Germinal center (tissue), 1 donor: ENCODE measurements around the gene TBC1D2B.

Experiments used
- DNase-seq: peaks from one replicate; pipeline ENCODE4 v3.0.0; 2012; ENCODE audit warnings: mixed read lengths, low spot score

TBC1D2B gene

DNA sequence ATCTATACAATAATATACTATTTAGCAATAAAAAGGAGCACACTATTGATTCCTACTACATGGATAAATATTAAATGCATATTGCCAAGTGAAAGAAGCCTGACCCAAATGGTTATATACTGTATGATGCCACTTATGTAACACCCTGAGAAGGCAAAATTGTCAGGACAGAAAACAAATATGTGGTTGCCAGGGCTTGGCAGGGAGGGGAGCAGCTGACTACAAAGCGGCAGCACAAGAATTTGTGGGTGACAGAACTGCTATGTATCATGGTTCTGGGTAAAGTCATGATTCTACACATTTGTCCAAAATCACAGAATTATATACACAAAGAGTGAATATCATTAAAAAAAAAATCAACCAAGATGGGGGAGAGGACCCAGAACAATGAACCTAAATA lies 22.5 kb downstream of the TBC1D2B start:
- DNase-seq = no peak

- no peak for DNase-seq
Observed at GRCh38 chr15:78054518-78054917, 23.0 kb downstream of the TBC1D2B start.

GRCh38 chr15:78052545-78052944 lies 25.0 kb downstream of the TBC1D2B start:
- no peak for DNase-seq

GRCh38 chr15:78052001-78052401 lies 25.5 kb downstream of the TBC1D2B start:
- DNase-seq = no peak

DNA sequence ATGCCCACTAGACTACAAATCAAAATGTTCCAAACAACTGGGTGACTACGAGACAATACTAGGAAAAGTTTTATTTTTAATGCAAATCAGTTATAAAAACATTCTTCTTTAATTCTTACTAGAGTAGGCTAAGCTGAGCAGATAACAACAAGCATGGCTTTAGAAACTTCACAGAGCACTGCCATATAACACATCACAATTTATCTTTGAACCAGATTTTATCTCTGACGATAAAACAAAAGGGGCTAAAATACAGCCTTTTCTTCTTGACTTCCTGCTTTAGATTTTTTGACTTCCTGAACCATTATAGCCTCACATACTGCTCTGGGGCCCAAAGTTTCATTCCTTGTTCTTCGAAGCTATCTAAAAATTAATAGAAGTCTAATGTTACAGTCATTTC lies 25.9 kb downstream of the TBC1D2B start:
- DNase-seq = no peak

DNA sequence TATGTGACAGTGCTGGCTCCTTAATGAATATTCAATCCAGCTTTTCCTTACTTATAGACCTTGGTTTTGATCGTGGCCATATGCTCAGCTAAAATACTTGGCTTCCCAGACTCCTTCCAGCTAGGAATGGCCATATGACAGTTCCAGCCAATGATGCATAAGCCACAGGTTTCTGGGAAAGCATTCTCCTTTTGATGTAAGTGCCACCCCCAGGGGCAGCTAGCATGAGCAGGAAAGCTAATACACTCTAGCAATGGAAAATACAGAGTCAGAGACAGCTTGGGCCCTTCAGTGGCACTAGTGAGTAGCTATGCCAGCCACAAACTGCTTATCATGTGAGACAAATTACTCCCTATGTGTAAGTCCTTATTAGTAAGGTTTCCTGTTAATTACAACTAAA lies 26.7 kb downstream of the TBC1D2B start:
- DNase-seq = no peak

GRCh38 chr15:78050441-78050809 lies 27.1 kb downstream of the TBC1D2B start:
- no peak for DNase-seq

GRCh38 chr15:78049691-78050440 lies 27.6 kb downstream of the TBC1D2B start:
- no peak for DNase-seq

DNA sequence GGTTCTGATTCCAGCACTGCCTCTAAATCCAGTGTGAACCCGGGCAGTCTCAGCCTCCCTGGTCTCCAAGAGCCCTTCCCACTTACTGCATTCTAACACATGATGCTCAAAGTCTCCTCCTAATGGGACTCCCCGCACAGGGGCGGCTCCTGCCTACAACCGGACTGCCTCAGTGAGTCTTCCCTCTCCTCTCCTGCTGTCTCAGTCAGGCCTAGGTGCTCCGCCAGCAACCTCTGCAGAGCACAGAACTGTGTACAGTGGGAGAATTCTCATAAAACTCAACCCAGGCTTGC lies 28.9 kb downstream of the TBC1D2B start:
- no peak for DNase-seq

DNA sequence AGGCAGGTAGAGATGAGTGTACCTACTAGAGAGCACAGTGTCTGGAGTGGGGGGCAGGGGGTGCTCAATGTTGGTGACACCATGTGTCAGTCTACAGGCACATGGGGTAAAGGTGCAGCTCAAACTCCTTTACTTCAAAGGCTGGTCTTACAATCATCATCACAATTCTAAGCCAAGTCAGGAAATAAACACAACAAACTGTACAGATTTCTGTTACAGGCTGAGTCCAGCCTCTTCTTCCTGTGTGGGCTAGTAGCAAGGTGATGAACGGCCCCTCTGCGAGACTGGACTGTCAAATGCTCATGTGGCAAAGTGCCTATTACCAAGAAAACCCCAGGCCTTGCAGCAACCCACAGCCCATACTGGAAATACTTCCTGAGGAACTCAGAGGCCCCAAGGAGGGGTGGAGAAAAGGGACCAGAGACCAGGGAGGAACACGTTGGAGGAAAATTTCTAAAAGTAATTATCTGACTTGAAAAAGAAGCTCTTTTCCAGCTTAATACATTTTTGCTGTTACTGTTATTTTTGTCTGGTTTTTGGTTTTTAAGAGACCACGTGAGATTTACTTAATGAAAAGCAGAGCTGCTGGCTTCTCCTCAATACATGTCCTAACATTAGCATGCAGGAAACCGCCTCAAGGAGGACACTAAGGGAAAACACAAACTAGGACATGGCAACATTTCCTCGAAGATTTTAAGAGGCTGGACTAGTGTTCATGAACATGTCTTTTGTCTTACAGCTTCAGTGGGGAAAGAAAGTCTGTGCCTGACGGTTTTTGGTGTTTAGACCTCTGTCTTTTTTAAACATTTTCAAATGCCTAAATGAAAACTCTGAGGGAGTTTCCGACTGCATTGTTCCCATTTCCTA lies 29.5 kb downstream of the TBC1D2B start:
- no peak for DNase-seq

DNA sequence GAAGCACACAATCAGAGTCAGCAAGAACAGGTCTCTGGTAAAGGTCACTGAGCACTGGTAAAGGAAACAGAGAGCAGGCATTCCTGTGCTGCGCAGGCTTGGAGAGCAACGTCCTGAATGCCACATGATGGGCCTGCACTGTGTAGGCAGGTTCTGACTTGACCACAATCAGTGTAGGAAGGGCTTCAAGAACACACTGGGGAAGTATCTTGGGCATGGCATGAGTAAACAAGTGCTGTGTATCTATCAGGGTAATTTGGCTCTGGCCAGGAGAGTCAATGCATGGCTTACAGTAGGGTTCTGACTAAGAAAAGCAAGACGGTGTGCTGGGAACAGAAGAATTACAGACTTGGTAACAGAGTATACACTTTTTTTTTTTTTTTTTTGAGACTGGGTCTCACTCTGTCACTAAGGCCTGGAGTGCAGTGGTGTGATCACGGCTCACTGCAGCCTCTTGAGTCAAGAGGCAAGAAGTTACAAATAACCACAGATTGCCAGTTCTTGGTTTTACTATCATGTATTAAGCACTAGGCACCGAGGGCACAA lies 30.6 kb downstream of the TBC1D2B start:
- DNase-seq = no peak

DNA sequence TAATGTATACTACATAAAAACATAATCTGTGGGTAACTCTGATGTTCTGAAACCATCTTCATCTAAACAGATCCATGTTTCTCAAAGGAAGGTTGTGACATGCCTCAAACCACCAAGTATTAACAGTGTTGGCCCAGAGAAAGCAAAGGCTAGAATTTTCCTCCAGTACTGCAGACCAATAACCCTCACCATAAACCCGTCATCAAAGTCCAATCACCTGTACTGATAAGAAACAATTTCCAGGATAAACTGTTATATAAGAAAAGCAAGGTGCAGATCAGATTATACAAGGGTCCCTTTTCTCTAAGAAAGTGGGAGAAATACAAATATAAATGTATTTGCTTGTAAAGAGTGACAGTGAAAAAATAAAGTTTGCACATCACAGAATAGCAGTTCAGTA lies 32.3 kb downstream of the TBC1D2B start:
- DNase-seq = no peak

DNA sequence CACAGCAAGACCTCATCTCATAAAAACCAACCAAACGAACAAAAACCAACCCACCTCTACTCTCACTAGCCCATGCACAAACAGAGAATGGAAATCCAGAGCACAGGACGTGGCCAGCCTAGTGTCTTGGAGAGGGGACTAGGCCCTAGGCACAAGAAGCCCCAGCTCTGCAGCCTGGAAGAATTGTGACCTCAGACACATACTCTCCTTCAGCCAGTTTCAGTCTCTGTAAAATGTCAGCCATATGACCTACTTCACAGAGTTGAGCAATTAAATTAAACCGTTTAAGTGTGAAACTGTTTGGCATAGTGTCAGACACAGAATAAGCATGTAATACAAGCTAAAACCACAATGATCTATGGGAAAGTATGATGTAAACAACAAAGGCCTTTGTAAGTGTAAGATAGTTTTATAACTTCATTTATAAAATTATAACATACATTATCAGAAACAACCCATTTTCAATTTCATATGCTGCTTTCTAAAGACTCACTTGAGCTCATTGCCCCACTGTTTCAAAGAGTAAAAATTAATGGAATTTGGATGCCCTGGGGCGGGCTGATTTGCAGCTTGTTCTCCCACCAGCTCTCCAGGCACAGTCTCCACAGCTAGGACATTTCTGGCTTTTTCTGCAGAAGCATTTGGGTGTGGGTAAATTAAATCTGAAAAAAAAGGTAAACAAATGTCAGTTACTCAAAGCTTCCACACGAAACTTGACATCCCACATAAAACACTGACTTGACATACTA lies 32.9 kb downstream of the TBC1D2B start:
- no peak for DNase-seq

DNA sequence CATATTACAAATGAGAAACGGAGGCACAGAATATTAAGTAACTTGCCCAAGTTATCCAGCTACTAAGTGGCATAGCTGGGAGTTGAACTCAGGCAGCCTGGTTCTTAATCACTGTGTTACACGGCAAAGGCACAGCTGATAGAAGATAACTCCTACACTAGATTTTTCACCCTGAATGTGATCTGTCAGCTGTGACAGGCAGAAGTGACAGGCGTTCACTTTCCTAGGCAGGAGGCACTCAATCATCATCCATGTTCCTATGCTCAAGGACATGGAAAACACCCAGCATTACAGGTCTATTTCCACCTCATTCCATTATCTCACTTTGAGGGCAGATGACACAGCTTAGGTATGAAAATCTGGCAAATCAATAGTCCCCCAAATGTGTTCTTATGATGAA lies 35.6 kb downstream of the TBC1D2B start:
- no peak for DNase-seq

DNA sequence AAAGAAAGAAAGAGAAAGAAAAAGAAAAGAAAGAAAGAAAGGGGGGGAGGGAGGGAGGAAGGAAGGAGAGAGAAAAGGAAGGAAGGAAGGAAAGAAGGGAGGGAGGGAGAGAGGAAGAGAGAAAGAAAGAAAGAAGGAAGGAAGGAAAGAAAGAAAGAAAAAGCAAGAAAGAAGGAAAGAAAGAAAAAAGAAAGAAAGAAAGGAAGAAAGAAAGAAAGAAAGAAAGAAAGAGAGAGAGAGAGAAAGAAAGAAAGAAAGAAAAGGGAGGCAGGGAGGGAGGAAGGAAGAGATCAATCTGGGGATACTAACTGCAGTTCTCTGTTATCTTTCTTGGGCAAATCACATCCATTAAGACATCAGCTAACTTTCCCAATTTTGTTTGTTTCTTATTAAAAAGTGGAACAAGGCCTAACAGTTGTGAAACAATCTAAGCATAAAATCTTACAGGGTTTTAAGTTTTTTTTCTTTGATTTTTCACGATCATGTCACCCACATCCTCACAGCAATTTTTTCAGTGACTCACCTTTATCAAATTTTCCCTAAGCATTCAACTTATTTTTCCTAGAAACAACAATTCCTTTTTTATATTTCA lies 36.8 kb downstream of the TBC1D2B start:
- no peak for DNase-seq

GRCh38 chr15:78038585-78039247 lies 38.8 kb downstream of the TBC1D2B start:
- no peak for DNase-seq

GRCh38 chr15:78037779-78038305 lies 39.7 kb downstream of the TBC1D2B start:
- DNase-seq = no peak

DNA sequence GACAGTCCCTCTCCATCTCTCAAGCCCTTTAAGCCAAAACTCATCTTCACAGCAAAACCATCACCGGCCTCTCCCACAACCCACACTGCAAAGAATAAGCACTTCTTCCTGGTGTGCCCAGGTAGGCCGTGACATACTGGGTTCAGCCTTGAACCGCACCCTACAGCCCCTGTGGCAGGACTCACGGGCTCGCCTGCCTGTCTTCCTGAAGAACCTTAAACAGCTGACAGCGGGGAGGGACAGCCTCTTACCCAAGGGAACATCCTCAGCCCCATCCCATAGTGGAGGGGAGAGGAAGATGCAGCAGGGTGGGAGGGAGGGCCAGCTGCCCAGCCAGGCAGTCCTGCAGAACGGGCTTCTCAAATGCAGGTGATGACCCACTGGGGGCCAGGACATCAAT lies 40.2 kb downstream of the TBC1D2B start:
- DNase-seq = no peak

DNA sequence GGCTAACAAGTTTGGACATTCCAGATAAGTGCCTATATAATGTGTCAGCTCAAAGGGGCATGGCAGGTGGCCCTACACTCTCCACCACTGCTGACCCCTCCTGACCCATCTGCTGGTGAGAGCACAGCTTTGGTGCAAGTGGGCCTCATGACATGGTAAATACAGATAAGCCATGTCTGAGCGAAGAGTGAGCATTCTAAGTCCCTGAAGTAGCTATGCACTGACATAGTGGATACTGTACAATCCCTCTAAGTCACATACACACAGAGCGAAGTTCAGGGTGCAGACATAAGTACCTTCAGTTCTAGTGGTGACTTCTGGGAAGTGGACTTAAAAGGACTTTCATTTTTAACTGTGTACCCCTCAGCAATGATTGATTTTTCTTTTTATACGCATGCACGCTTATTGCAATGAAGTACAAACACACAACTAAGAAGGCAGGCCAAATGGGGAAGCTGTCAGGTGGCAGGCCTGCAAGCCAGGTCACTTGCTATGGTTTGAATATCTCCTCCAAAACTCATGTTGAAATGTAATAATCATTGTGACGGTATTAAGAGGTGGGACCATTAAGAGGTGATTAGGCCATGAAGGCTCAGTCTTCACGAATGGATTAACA lies 41.5 kb downstream of the TBC1D2B start:
- DNase-seq = no peak

GRCh38 chr15:78035321-78035751 lies 42.2 kb downstream of the TBC1D2B start:
- DNase-seq = no peak
